Right kidney (tissue), 1 donor: ENCODE data around the gene PARM1.

Experiments used
- DNase-seq: peaks from one replicate; pipeline ENCODE4 v3.0.0-alpha.2; 2016

The PARM1 gene

GRCh38 chr4:75030649-75031235 is 97.8 kb downstream of the PARM1 start:
- DNase-seq: no peak

GRCh38 chr4:75031775-75032174 is 98.9 kb downstream of the PARM1 start:
- no peak for DNase-seq

GRCh38 chr4:75034523-75034922 is 101.6 kb downstream of the PARM1 start:
- DNase-seq: no peak

GRCh38 chr4:75035321-75035720 is 102.4 kb downstream of the PARM1 start:
- no peak for DNase-seq

GRCh38 chr4:75036046-75036830 is 103.3 kb downstream of the PARM1 start:
- no peak for DNase-seq

GRCh38 chr4:75037252-75037651 is 104.3 kb downstream of the PARM1 start:
- DNase-seq: no peak

GRCh38 chr4:75038376-75038775 is 105.5 kb downstream of the PARM1 start:
- DNase-seq: no peak

GRCh38 chr4:75040703-75041102 is 107.8 kb downstream of the PARM1 start:
- DNase-seq: no peak

- no peak for DNase-seq
These were observed 109.8 kb downstream of the PARM1 start for GRCh38 chr4:75042601-75043208.

GRCh38 chr4:75046226-75046625 is 113.3 kb downstream of the PARM1 start:
- DNase-seq: no peak

GRCh38 chr4:75046641-75047040 is 113.7 kb downstream of the PARM1 start:
- no peak for DNase-seq

- no peak for DNase-seq
These were observed 115.4 kb downstream of the PARM1 start for GRCh38 chr4:75048208-75048879.

GRCh38 chr4:75051431-75051830 is 118.5 kb downstream of the PARM1 start:
- DNase-seq: no peak

- DNase-seq: no peak
These were observed 120.4 kb downstream of the PARM1 start for GRCh38 chr4:75053352-75053751.

GRCh38 chr4:75054078-75054477 is 121.2 kb downstream of the PARM1 start:
- DNase-seq: no peak

- no peak for DNase-seq
These were observed 123.4 kb downstream of the PARM1 start for GRCh38 chr4:75056277-75056676.

GRCh38 chr4:75057369-75057768 is 124.5 kb downstream of the PARM1 start:
- DNase-seq: no peak

- DNase-seq: no peak
These were observed 125.6 kb downstream of the PARM1 start for GRCh38 chr4:75058486-75058885.

GRCh38 chr4:75063433-75063832 is 130.5 kb downstream of the PARM1 start:
- no peak for DNase-seq

GRCh38 chr4:75065909-75066308 is 133.0 kb downstream of the PARM1 start:
- no peak for DNase-seq

GRCh38 chr4:75069493-75070074 is 136.7 kb downstream of the PARM1 start:
- no peak for DNase-seq

- DNase-seq: no peak
These were observed 138.4 kb downstream of the PARM1 start for GRCh38 chr4:75071317-75071716.

GRCh38 chr4:75080888-75081287 is 148.0 kb downstream of the PARM1 start:
- DNase-seq: no peak
